CD4-positive, alpha-beta T cell treated with Interleukin-17A for 1 hour (primary cell): ENCODE data around the gene SLCO2B1.

ENCODE experiments used
- DNase-seq: peaks from one replicate; pipeline ENCODE4 v3.0.0-alpha.2; 2020

The SLCO2B1 gene

DNA sequence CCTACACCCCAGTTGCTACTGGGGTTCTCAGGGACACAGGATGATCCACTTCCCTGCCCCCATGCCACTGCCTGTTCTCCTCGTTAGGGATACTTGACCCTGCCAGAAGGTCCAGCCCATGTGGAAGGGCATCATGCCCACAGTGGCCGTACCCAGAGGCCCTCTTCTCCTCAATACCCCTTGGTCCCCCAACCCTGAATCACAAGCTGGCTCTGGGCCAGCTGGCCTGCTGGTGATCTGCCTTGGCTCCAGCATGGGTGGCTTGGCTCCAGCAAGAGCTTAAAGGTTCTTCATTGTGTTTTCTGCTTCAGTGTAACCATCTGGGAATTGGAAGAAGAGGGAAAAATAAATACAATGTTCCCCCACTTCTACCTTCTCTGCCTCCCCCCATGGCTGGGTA is 78.6 kb downstream of the SLCO2B1 start:
- no peak for DNase-seq

DNA sequence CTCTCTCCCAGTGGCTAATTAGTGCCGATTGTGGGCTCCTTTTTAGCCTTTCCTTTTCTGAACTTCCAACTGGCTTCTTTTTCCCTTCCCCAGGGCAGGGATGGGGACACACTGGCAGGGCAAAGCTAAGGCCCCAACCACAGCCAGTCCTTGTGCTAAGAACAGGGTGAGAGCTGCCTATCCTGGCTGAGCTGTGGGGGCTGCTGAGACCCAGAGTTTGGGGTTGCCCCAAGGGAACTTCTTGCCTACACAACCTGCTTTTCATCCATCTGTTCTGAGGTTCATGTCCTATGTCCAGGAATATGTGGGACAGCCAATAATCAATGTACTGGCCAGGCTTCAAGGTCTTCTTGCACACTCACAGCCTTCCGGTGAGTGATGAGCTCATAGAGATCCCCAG is 79.7 kb downstream of the SLCO2B1 start:
- no peak for DNase-seq

DNA sequence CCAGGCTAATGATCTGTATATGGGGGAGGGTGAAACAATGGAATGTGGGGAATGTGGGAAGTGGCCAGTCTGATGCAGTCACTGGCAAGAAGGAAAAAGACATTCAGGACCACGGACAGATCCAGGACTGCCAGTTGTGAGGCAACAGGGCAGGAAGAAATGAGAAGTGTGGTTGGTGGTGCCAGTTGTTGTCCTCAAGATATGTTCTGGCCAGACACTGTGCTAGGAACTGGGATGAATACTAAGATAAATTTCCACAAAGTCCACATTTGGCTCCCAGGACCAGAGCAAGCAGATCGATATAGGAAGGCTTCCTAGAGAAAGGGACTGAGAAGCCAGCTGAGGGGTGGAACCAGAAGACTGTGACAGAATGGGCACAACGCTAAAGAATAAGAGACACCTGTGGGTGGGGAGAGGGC is 82.9 kb downstream of the SLCO2B1 start:
- no peak for DNase-seq

DNA sequence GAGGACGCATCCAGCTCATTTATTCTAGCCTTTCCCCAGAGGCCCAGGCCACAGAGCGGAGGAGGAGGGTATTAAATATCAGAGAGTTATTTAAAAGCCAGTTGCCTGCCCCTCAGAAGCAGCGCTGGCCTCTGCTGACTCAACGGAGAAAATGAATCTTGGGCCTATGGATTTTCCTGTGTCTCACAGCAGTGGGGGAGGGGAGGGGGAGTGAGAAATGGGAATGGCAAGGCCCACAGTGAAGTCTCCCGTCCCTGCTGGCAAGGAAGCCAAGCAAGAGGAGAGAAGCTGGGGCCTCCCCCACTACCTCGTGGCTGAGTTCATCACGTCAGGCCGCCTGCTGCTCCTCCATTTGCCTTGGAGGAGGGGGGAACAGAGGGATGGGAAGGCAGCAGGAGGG is 85.2 kb downstream of the SLCO2B1 start:
- DNase-seq: no peak

DNA sequence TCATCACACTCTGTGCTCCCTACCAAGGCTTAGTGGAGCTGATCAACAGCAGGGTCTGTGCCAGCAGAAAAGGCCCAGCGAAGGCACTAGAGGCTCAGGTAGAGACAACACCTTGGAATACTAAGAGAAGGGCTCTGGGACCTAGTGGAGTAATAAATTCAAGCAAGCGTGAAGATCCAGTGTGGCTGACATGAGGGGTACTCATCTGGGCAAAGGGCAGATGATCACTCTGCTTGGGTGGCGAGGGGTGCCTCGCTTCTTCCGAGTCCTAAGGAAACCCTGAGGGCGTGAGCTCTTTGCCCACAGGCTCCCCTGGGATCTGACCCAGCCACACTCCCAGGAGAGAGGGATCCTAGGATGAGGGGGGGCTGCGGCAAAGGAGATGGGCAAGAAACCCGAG is 86.1 kb downstream of the SLCO2B1 start:
- DNase-seq: no peak

DNA sequence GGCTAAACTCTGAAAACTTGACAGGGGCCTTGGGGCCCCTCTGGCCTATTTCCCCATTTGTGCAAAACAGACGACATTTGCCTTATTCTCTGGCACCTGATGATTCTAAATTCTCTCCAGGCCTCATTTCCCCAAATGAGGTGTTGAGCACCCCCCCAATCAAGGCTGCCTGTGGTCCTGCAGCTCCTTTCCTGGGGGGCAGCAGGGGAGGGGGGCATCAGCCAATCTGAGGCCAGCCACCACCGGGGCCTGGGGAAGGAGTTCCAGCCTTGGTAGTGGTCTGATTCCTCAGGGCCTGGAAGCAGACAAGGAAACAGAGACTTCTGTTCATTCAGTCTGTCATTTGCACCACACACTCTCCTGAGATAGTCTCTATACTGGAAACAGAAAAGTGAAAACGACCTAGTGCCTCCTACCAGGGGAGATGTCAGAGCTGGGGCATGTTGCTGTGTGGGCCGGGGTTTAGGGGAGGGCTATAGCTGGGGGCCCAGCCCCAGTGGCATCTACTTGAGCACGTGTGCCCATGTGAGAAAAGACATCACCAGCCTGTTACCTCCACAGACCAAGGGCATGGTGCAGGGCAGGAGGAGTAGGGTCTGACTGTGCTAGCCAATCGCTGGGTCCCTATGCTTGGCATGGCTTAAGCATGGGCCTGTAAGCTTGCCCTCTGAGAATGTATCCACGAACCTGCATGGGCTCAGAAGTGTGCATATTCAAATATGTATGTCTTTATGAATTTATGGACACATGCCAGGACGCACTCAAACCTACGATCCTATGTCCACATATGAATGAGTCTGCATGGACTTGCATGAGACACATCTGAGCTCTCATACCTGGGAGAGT is 87.9 kb downstream of the SLCO2B1 start:
- DNase-seq: no peak

DNA sequence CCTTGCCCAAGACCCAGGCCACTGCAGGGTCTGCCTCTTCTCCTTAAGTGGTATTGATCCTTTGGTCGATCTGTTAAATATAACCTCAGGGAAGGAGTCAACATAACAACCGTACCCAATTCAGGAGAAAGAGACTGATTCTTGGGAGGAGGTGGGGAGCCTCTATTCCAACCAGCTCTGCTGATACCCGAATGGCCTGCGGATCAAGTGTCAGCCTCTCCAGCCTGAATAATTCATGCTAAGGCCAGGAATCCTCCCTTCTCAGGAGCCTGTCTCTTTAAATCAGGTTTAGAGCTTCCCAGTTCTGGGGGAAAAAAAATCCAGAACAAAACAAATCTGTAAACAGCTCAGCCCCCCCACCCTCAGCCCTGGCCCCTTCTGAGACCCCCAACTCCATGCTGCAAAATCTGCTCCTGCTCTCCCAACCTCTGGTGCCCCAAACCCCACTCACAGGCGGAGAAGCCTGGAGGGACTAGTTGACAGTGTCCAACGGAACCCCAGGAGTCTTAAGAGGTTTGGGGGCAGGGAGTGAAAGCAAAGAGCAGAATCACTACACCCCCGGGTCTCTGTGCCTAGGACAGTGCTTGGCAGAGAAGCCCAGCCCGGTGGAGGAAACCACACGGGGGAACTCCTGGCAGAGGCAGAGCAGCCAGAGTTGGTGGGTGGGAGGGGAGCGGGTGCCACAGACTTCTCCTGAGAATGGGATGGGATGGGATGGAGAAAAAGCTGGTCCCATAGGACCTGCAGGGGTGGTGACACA is 88.8 kb downstream of the SLCO2B1 start:
- DNase-seq: no peak

DNA sequence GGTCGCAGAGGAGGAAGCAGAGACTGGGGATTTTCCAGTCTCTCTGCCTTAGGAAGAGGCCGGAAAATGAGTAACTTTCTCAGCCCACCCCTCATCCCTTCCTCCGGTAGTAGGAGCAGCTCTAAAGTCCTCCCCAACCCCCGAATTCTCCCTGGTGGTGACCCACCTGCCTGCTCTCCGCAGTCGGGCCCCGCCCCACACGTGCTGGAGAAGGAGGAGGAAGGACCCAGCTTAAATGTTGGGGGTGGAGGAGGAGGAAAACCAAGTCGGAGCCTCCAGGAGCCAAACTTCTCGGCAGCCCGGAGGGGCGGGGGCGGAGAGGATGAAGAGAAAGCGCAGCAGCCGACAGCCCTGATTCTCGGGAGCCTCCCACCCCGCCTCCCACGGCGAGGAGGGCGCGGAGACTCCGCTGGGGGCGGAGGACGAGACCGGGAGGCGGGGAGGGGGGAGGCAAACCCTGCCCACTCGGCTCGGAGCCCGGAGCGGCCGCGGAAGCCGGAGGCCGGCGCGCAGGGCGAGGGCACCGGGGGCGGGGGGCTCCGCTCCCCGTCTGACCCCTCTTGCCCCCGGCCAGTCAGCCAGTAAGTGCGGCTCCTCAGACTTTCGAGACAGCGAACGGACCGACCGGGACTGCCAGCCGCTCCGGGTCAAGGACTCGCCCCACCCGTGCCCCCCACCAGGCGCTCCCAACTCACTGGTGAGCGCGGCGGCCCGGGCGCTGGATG is 89.6 kb downstream of the SLCO2B1 start, which contains the start of gene TPBGL:
Gene TPBGL, plus strand, starts transcription at position 464 of the 725 bp plus-strand sequence. CDS start 276 bp downstream, outside the sequence.
- DNase-seq: peak; percentile 5

DNA sequence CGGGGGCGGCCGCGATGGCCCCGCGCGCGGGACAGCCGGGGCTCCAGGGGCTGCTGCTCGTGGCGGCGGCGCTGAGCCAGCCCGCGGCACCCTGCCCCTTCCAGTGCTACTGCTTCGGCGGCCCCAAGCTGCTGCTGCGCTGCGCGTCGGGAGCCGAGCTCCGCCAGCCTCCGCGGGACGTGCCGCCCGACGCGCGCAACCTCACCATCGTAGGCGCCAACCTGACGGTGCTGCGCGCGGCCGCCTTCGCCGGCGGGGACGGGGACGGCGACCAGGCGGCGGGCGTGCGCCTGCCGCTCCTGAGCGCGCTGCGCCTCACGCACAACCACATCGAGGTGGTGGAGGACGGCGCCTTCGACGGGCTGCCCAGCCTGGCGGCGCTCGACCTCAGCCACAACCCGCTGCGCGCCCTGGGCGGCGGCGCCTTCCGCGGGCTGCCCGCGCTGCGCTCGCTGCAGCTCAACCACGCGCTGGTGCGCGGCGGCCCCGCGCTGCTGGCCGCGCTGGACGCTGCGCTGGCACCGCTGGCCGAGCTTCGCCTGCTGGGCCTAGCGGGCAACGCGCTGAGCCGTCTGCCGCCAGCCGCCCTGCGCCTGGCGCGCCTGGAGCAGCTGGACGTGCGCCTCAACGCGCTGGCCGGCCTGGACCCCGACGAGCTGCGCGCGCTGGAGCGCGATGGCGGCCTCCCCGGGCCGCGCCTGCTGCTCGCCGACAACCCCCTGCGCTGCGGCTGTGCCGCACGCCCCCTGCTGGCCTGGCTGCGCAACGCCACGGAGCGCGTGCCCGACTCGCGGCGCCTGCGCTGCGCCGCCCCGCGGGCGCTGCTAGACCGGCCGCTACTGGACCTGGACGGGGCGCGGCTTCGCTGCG is 90.4 kb downstream of the SLCO2B1 start:
- DNase-seq: peak; percentile 89

DNA sequence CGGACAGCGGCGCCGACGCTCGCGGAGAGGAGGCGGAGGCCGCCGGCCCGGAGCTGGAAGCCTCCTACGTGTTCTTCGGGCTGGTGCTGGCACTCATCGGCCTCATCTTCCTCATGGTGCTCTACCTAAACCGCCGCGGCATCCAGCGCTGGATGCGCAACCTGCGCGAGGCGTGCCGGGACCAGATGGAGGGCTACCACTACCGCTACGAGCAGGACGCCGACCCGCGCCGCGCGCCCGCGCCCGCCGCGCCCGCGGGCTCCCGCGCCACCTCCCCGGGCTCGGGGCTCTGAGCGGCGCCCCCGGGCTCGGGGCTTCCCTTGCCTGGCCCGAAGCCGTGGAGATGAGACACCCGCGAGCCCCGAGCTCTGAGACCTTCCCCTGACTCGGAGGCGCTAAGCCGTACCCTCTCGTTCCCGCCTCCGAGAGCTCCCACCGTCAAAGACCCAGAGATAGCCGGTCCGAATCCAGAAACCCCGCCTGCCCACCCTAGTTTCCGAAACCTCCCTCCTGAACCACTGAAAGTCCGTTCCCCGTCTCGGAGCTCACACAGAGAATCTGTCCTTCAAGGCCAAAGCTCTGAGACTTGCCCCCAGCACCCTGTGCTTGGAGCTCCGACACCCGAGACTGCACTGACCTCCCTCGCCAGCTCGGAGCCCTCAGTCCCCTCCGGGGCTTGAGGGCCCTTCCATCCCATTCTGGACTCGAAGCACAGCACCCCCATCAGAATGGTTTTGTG is 91.2 kb downstream of the SLCO2B1 start:
- DNase-seq: no peak

DNA sequence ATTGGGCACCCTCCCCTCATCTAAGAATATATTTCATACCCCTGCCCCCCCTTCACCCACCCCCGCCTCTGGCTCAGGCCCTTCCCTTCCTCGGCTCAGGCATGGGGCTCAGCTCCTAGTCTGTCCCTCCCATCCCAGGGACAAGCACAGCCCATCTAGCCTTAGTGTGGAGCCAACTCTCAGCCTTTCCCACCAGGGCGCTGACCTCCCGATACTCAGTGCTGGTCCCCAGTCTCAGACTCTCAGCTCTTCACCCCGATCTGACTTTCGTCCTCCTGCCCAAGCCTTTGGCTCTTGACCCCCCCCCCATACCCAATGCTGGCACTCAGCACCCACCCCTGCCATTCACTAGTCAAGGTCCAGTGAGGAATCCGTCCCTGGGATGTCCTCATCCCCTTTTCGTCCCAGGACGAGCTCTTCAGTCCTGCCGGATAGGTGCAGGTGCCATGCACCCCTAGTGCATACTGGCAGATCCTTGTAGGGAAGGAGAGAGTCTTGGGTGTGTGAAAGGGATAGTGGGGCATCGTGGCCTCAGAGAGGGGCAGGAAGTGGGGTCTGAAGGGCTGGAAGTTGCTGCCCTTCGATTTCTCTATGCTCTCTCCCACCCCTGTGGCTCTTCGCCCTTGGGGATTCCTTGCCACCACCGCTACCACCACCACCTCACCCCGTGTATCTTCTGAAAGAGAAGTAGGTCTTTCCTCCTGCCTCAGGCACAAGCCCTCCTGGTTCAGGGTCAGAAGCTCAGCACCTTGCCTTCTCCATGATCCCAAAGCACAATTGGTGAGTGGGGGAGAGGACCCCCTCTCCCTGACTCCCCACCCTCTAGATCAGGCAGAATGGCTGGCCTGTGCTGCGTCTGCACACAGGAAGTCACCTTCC is 92.1 kb downstream of the SLCO2B1 start:
- no peak for DNase-seq

DNA sequence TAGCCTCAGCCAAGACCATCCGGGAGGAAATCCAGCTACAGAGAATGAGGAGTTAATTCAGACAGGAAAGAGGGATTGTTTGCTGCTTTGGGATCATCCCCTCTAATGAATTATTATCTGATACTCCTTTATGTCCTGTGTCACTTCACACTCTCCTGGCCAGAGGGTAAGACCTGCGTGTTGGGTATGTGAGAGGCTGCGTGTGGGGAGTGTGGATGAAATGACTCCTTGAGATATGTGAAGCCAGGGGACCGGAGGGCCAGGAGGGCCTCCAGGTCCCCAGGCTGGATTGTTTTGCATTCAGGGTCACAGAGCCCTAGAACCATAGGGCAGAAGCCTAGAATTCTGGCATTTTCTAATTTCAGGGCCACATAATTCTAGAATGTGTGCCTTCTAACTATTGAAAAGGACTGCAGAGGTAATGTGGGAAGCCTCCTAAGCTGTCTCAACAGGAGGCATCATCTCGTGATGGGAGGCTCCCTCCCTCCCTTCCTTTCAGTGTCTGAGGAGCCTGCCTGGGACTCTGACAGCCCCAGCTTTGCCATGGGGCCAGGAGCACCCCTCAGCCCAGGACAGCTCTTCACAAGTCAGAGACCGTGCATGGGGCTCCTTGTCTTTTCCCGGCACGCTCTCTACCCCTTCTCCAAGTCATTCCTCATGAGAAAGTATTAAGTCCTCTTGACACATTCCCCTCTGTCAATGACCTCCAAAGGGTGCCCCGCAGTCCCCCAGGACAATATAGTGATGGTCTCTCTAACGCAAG is 93.3 kb downstream of the SLCO2B1 start:
- DNase-seq: no peak

DNA sequence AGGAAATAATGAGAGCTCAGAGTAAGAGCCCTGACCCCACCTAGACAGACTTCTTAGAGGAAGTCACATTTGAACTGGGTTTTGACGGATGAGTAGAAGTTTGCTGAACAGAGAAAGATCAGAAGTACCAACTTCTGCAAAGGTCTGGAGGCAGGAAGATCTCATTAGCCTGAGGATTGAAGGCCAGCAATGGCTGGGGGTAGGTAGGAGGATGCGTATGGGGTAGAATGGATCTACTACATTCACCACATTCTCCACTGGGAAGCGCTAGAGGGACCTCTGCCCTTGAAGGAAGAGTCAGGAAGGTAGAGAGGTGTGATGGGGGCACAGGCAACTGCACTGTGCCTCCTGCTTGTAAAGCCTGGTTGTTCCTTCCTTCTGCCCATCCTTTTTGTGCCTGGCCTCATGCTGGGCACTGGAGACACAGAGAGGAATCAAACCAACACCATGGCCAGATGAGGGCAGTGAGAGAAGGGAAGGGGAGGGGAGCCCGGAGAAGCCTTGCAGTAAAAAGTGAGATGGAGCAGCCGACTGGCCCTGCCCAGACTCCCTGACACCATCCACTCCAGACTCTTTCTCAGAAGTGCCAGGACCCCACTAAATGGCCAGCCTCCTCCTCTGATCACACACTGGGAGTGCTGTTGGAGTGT is 94.6 kb downstream of the SLCO2B1 start:
- DNase-seq: no peak

DNA sequence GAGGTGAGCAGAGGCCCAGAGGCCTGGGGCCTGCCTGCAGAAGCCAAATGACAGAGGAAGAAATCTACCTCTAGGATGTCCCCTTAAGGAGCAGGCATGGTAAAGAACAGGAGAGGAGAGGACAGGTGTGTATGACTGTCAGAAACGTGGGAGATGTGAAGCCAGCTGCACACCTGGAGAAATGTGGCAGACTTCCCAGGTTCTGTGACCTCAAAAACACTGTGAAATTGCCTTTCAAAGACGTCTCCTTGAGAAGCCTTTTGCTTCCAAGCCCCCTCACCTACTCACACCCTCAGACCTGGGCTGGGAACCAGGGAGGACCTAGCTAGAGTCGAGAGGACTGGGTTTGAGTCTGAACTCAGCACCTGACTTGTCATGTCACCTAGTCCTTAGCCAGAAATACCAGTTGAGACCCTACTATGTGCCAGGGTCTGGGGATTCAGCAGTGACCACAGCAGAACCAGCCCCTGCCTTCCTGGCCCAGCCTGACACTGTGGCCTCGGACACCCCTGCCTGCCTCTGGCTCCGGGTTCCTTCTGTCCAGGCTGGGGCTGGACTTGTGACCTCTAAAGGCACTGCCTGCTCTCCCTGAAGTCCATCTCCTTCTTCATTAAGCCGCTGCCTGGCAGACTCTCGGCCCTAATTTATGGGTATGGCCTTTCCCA is 95.2 kb downstream of the SLCO2B1 start:
- no peak for DNase-seq

DNA sequence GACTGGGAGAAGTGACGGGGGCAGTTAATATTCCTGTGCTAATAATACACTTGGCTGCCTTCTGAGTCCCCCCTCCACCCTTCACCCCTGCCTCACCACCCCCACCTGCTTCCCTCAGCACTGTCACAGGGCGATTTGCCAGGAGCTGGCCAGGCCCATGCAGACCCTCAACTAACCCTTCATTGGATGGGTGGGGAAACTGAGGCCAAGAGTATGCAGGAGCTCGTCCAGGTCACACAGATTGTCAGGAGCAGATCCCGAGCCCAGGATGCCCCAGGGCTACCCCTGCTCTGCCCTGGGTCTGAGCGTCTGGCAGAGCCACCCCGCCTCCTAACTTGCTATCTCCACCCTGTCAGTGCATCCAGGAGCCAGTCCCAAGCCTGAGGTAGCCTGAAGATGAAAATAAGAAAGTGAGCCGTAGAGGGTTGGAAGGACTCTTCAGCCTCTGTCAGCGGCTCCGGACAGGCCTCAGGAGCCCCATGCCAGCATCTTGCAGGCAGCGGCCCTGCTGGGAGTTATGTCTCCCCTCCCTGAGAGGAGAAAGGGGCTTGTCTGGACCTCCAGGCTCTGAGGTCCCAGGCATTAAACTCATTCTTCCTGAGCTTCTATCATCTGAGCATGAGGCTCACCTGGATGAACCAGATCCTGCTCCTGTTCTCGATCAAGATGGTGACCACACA is 95.9 kb downstream of the SLCO2B1 start:
- no peak for DNase-seq

DNA sequence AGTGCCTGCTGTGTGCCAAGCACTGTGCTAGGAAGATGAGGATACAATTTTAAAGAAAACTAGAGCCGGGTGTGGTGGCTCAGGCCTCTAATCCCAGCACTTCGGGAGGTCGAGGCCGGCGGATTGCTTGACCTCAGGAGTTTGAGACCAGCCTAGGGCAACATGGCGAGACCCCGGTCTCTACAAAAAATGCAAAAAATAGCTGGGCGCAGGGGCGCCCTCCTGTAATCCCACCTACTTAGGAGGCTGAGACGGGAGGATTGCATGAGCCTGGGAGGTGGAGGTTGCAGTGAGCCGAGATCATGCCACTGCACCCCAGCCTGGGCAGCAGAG is 98.0 kb downstream of the SLCO2B1 start:
- DNase-seq: no peak

DNA sequence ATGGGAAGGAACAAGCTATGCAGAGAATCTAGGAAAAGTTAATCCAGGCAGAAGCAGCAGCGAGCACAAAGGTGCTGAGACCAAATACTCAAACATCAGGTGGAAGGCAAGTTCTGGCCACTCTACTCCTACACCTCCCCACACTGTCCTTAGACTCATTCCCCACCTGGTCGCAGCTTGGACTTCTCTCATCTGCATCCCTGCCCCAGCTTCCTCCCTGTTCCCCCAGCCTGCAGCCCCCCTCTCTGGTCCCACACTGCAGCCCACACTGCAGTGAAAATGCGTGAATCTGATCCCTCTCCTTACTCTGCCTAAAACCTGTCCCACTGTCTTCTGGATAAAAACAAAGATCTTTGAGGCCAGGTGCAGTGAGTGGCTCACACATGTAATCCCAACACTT is 98.8 kb downstream of the SLCO2B1 start:
- DNase-seq: no peak

DNA sequence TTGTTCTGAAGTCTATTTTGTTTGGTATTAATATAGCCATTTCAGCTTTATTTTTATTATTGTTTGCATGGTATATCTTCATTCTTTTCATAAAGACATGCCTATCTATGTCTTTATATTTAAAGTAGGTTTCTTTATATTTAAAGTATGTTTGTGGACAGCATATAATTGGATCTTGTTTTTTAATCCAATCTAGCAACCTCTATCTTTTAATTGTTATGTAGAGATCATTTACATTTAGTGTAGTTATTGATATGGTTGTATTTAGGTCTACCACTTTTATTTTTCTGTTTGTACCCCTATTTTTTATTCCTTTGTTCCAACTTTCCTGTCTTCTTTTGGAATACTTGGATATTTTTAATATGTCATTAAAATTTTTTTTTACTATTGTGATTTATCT is 103.4 kb downstream of the SLCO2B1 start:
- DNase-seq: no peak
